LNCaP clone FGC (cell line): Measurements from ENCODE around the gene DIS3L.

Source experiments
- DNase-seq: peaks from one replicate; pipeline ENCODE4 v3.0.0-alpha.2; 2011; ENCODE audit warnings: low read depth
- H3K4me3 ChIP-seq: 2 replicates; pipeline ENCODE4 v1.5.1; 2011; ENCODE audit warnings: mild to moderate bottlenecking, low read depth, low read length, control low read depth
- TF ChIP-seq, protein P1 (sequence below): IDR thresholded peaks from 2 replicates; pipeline ENCODE4 v1.5.1; 2012; ENCODE audit warnings: mild to moderate bottlenecking; ENCODE audit not compliant: control insufficient read depth, insufficient read depth; ENCODE audit errors: extremely low read depth

Gene DIS3L

DNA sequence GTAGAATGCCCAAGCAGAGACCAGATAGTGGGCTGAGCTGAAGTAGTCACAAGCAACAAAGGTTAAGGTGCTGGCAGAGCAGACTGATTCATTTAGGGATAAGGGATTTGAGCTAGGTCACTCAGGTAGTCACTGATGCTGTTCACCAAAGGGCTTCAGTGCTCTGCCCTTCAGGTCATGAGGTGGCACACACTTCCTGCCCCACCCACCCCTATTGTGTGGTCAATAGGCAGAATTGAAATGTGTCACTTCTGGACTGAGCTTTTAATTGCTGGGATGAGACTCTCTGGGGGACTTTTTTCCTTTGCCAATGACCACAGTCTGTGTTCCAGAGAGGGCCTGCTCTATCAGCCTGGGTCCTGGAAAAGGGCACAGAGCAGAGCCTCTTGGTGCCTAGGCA is 2.9 kb upstream of the DIS3L start:
- DNase-seq: no peak
- TF ChIP-seq, protein P1, sequence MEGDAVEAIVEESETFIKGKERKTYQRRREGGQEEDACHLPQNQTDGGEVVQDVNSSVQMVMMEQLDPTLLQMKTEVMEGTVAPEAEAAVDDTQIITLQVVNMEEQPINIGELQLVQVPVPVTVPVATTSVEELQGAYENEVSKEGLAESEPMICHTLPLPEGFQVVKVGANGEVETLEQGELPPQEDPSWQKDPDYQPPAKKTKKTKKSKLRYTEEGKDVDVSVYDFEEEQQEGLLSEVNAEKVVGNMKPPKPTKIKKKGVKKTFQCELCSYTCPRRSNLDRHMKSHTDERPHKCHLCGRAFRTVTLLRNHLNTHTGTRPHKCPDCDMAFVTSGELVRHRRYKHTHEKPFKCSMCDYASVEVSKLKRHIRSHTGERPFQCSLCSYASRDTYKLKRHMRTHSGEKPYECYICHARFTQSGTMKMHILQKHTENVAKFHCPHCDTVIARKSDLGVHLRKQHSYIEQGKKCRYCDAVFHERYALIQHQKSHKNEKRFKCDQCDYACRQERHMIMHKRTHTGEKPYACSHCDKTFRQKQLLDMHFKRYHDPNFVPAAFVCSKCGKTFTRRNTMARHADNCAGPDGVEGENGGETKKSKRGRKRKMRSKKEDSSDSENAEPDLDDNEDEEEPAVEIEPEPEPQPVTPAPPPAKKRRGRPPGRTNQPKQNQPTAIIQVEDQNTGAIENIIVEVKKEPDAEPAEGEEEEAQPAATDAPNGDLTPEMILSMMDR: no peak
- no peak overlapping the region for H3K4me3 ChIP-seq

- DNase-seq: no peak
- peak overlapping the region; percentile 53; the same call in 1 of the 2 replicates for H3K4me3 ChIP-seq
- TF ChIP-seq, protein P1: no peak
Observed at GRCh38 chr15:66291816-66292570, 1.4 kb upstream of the DIS3L start.

GRCh38 chr15:66292571-66293418 is 573 bp upstream of the DIS3L start:
- H3K4me3 ChIP-seq: peak overlapping the region; percentile 53
- peak; percentile 50 for DNase-seq
- TF ChIP-seq, protein P1: no peak

DNA sequence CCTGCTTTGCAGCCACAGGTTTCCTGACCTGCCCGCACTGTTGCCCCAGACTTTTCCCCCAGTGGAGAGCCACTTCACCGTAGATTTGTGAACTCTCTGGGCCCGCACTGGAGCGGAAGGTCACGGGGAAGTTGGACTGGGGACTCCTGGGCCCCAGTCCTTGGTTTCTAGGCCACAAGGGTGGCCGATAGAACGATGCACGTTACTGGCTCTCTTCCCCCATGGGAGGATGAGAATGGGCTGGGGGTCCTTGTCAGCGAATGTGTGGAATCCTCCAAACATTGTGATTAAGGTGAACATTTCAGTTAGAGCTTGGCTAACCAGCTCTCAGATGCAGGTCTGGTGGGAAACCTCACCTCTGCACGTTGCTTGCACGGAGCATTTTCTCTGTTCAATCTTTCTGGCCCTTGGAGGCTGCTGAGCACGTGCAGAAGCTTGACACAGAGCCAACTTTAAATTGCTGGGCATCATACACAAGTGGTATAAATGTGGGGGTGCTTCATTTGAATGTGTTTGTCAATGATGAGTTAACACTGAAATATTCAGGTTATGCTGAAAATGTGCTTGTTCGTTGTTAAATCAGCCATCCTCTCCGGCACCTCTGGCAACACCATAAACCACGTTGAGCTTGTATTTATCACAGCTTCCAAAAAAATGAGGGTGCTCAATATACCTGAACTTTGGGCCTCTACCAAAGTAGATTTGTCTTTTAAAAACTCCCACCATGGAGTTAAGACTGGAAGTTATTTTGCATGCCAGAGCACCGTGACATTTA is 976 bp downstream of the DIS3L start:
- no peak for DNase-seq
- TF ChIP-seq, protein P1: no peak
- peak overlapping the region; percentile 53 for H3K4me3 ChIP-seq

GRCh38 chr15:66294932-66295235 is 1.5 kb downstream of the DIS3L start:
- no peak for DNase-seq
- H3K4me3 ChIP-seq: no peak overlapping the region; the same call in 1 of the 2 replicates
- TF ChIP-seq, protein P1: no peak

GRCh38 chr15:66296186-66296585 is 2.8 kb downstream of the DIS3L start:
- H3K4me3 ChIP-seq: no peak overlapping the region
- no peak for DNase-seq
- TF ChIP-seq, protein P1: no peak
